K562 (cell line): ENCODE results near the gene GNG7. TPM values are rescaled to one million over a fixed set of nuclear protein-coding genes. Genes with fewer than 3 reads are reported as not detected.

Experiments
- ATAC-seq: fragments of 200-7000 bp; cut with Tn5 transposase; 3 replicates; pipeline ENCODE4 v1.9.1; 2020; ENCODE audit warnings: moderate library complexity
- BruUV-seq: library from RNA; stranded (reverse); fragments of 400-500 nt; replicated peaks from 2 replicates; lab custom pipeline; 2021; lab: Mats Ljungman, UMichigan
- CTCF ChIA-PET: fragments of 300-600 bp; formaldehyde crosslinking; extraction: SDS; loops from one replicate; lab custom pipeline; 2021; ENCODE audit warnings: low intra/inter-chr PET ratio; lab: Yijun Ruan, JAX
- POLR2A ChIA-PET: fragments of 300-600, 350-650 bp; sonication (Branson Sonifier 250); formaldehyde crosslinking; extraction: SDS; loops from one replicate; lab custom pipeline; 2021; ENCODE audit warnings: antibody characterized with exemption, inconsistent platforms; lab: Yijun Ruan, JAX
- DNase-seq, 4 experiments: peaks; one replicate each; pipeline versions ENCODE4 v3.0.0 to v3.0.0-alpha.2; 2011 to 2018; ENCODE audit warnings: low spot score in 3 of 4, mixed read lengths in 3 of 4; ENCODE audit errors: extremely low read depth in 1 of 4
- FAIRE-seq: peaks from 2 replicates; lab custom pipeline; 2011; peaks lifted over from hg19 to GRCh38; lab: Jason Lieb, UNC
- H2AFZ ChIP-seq: 2 replicates; pipeline ENCODE4 v1.6.0; 2011; ENCODE audit warnings: low read depth, low read length, control low read depth, inconsistent platforms
- H3K27ac ChIP-seq: fragments of 200-600 bp; 3 replicates; pipeline ENCODE4 v1.8.0; 2011; ENCODE audit warnings: low read depth, mild to moderate bottlenecking, control low read depth, inconsistent platforms, low read length, moderate library complexity, mixed read lengths; ENCODE audit errors: extremely low read depth
- H3K27me3 ChIP-seq, 2 experiments: fragments of 300-600 bp in 1 of 2; 2 replicates in 1 of 2; 3 replicates in 1 of 2; pipeline versions ENCODE4 v1.6.0 to v1.8.0; 2011; ENCODE audit warnings: inconsistent platforms in 2 of 2, low read length in 2 of 2, mild to moderate bottlenecking in 1 of 2, mixed read lengths in 1 of 2, moderate library complexity in 1 of 2; ENCODE audit not compliant: control insufficient read depth in 2 of 2, insufficient read depth in 2 of 2
- H3K36me3 ChIP-seq: fragments of 300-600 bp; 3 replicates; pipeline ENCODE4 v1.8.0; 2011; ENCODE audit warnings: mild to moderate bottlenecking, low read length, inconsistent platforms; ENCODE audit not compliant: control insufficient read depth, insufficient read depth
- H3K4me1 ChIP-seq, 2 experiments: fragments of 200-600 bp in 1 of 2; replicated peaks in 1 of 2; 2 replicates in 1 of 2; 3 replicates in 1 of 2; pipeline versions ENCODE4 v1.5.1 to v1.8.0; 2011; ENCODE audit warnings: inconsistent platforms in 2 of 2, low read length in 2 of 2, mild to moderate bottlenecking in 1 of 2, mixed read lengths in 1 of 2, moderate library complexity in 1 of 2; ENCODE audit not compliant: control insufficient read depth in 2 of 2, insufficient read depth in 2 of 2
- H3K4me2 ChIP-seq: 2 replicates; pipeline ENCODE4 v1.6.1; 2011; ENCODE audit warnings: low read length, control low read depth, inconsistent platforms, mixed read lengths; ENCODE audit not compliant: insufficient read depth
- H3K4me3 ChIP-seq: fragments of 200-600 bp; sonication (generic), shearing (Covaris generic); 2 replicates; pipeline ENCODE4 v1.5.1; 2016; ENCODE audit warnings: control low read depth, inconsistent platforms
- H3K79me2 ChIP-seq: fragments of 200-600 bp; 3 replicates; pipeline ENCODE4 v1.8.0; 2011; ENCODE audit warnings: low read length, inconsistent platforms; ENCODE audit not compliant: control insufficient read depth, insufficient read depth
- H3K9ac ChIP-seq, 2 experiments: 2 replicates each; pipeline versions ENCODE4 v1.6.0 to v1.6.1; 2011; ENCODE audit warnings: low read depth in 2 of 2, low read length in 2 of 2, control low read depth in 1 of 2, inconsistent platforms in 1 of 2, mild to moderate bottlenecking in 1 of 2, mixed read lengths in 1 of 2; ENCODE audit not compliant: insufficient read depth in 1 of 2
- H3K9me1 ChIP-seq: one replicate; pipeline ENCODE4 v1.6.0; 2011; ENCODE audit warnings: inconsistent platforms, mild to moderate bottlenecking, low read length, moderate library complexity; ENCODE audit not compliant: control insufficient read depth, insufficient read depth
- H3K9me3 ChIP-seq: replicated peaks from 2 replicates; pipeline ENCODE4 v1.5.1; 2011; ENCODE audit warnings: low read depth, low read length, inconsistent platforms; ENCODE audit not compliant: control insufficient read depth, insufficient read depth
- H4K20me1 ChIP-seq: replicated peaks from 2 replicates; pipeline ENCODE4 v1.6.1; 2011; ENCODE audit warnings: low read length, inconsistent platforms, mixed read lengths; ENCODE audit not compliant: control insufficient read depth, insufficient read depth
- ARNT ChIP-seq, 2 experiments: fragments of 450-650 bp; IDR thresholded peaks; 2 replicates each; pipeline ENCODE4 v1.6.1; 2016; ENCODE audit warnings: mild to moderate bottlenecking in 1 of 2
- FOXJ3 ChIP-seq: sonication (generic); formaldehyde crosslinking; IDR thresholded peaks from 2 replicates; pipeline ENCODE4 v1.4.0; 2020; ENCODE audit warnings: mild to moderate bottlenecking, missing genetic modification reagents
- LEF1 ChIP-seq: fragments of 450-650 bp; IDR thresholded peaks from 2 replicates; pipeline ENCODE4 v1.6.1; 2016; ENCODE audit warnings: mild to moderate bottlenecking
- MEIS2 ChIP-seq: fragments of 450-650 bp; IDR thresholded peaks from 2 replicates; pipeline ENCODE4 v1.6.1; 2014; ENCODE audit warnings: mild to moderate bottlenecking; ENCODE audit not compliant: partially characterized antibody
- NFRKB ChIP-seq: fragments of 450-650 bp; IDR thresholded peaks from 2 replicates; pipeline ENCODE4 v1.6.1; 2016; ENCODE audit warnings: low read depth
- NR2C2 ChIP-seq, 2 experiments: fragments of 200-800 bp in 1 of 2; sonication (Bioruptor generic) in 1 of 2; sonication (generic) in 1 of 2; formaldehyde crosslinking in 1 of 2; IDR thresholded peaks; 2 replicates each; pipeline versions ENCODE4 v1.6.1 to v1.8.0; 2016 to 2022; ENCODE audit warnings: mild to moderate bottlenecking in 1 of 2, missing compliant biosample characterization in 1 of 2, missing genetic modification characterization in 1 of 2, missing genetic modification reagents in 1 of 2
- PBX2 ChIP-seq, 2 experiments: IDR thresholded peaks in 1 of 2; conservative IDR thresholded peaks in 1 of 2; 2 replicates each; pipeline ENCODE4 v1.6.1; 2016; ENCODE audit warnings: low read depth in 2 of 2, mild to moderate bottlenecking in 1 of 2, missing compliant biosample characterization in 1 of 2, missing genetic modification characterization in 1 of 2, moderate library complexity in 1 of 2
- PKNOX1 ChIP-seq: fragments of 450-650 bp; IDR thresholded peaks from 2 replicates; pipeline ENCODE4 v1.6.1; 2016
- RBM25 ChIP-seq: fragments of 200-400 bp; formaldehyde crosslinking; IDR thresholded peaks from 2 replicates; pipeline ENCODE4 v1.6.1; 2018; ENCODE audit warnings: low read length, low read depth, moderate library complexity; ENCODE audit not compliant: severe bottlenecking
- WGBS: fragments of 100-300 bp; shearing (Covaris generic); methylation state at CpG from one replicate; pipeline ENCODE4 v1.1.6; 2016; ENCODE audit warnings: low coverage, mixed read lengths; ENCODE audit not compliant: insufficient coverage; ENCODE audit errors: missing lambda C conversion rate; 5-methylcytosine and 5-hydroxymethylcytosine counted together
- in situ Hi-C: fragments of 300-500 bp; cut with MboI; formaldehyde crosslinking; loops from 4 replicates; pipeline ENCODE4 v1.15.0; 2018; ENCODE audit warnings: inconsistent platforms, mixed read lengths
- intact Hi-C: fragments of 100-400 bp; cut with micrococcal nuclease; formaldehyde crosslinking; loops from 2 replicates; pipeline ENCODE4 v1.14.2; 2022
- polyA plus RNA-seq, 8 experiments: library from polyadenylated mRNA; depleted of rRNA in 4 of 8; stranded (reverse) in 5 of 8; unstranded in 3 of 8; fragments of >200 nt; fragmentation: Nextera tagmentation in 2 of 8; fragmentation: Illumina TruSeq in 1 of 8; extraction: Ambion mirVana in 2 of 8; extraction: Trizol in 1 of 8; gene quantifications; 2 replicates each; pipeline versions ENCODE4 v1.2.1 to v1.2.3, GENCODE V29; 2011 to 2014; ENCODE audit warnings: inconsistent platforms in 1 of 8, missing spikeins in 1 of 8
- total RNA-seq, 7 experiments: library from RNA; depleted of rRNA in 6 of 7; stranded (reverse); fragments of >200 nt in 6 of 7; fragmentation: Illumina TruSeq in 2 of 7; extraction: Trizol in 2 of 7; gene quantifications; 2 replicates each; pipeline versions ENCODE4 v1.2.1 to v1.2.3, GENCODE V29; 2011 to 2021; ENCODE audit warnings: low replicate concordance in 1 of 7

Gene GNG7
- total and polyA plus RNA-seq, 9 of the 15 experiments (the other 6 are each of a cell fraction or from before 2014, with no cell fraction given): 0.01 to 0.20 (median 0.06) TPM; not detected in 1

GRCh38 chr19:2533072-2533425 is 169.4 kb downstream of the GNG7 start:
- CTCF ChIA-PET: interaction anchor here (0.6 kb wide), 1 partner anchor 103 kb away, joined by 4 read pairs; no protein-coding TSS in a partner anchor
- Histone ChIP-seq H4K20me1 (no peaks in the 10 kb centered on the region), H3K4me2 (no peak overlapping the region), H2AFZ (no peak overlapping the region), H3K4me3 (no peak overlapping the region), H3K27ac (no peak overlapping the region), H3K9me1 (no peaks in the 10 kb centered on the region), H3K9me3 (no peaks in the 10 kb centered on the region), H3K36me3 (no peaks in the 10 kb centered on the region), H3K9ac (no peak overlapping the region), H3K27me3 (no peaks in the 10 kb centered on the region; a peak in 1 of 5 replicates), H3K4me1 (peaks cover 7 to 9% of the 10 kb centered on the region in 2 experiments), H3K79me2 (no peaks in the 10 kb centered on the region)
- POLR2A ChIA-PET: interaction anchor here (1.2 to 2.1 kb wide), 3 partner anchors 12 to 57 kb away, joined by 3 to 12 read pairs (median 5); partner anchors contain the start of gene GADD45B
- FAIRE-seq (no peak), ATAC-seq (no peak), DNase-seq (no peak)
- WGBS: 4% methylated on average over 2 of the region's 2 CpGs
- no TSS peak for BruUV-seq
- intact Hi-C loops: no loop called here
- TF ChIP-seq FOXJ3 (CRISPR knock-in tag): no peak
- in situ Hi-C loops: no loop called here

- H3K79me2 ChIP-seq: no peaks in the 10 kb centered on the region
- TF ChIP-seq MEIS2: peak; percentile 83
- TF ChIP-seq PBX2 (CRISPR knock-in tag; IDR thresholded peaks at IDR 0.05; ENCODE audit: low read depth): no peak
- peak; percentile 85; the same call in 1 of the 2 replicates for TF ChIP-seq PBX2 (tag; conservative IDR thresholded peaks at IDR 0.05; ENCODE audit: low read depth)
- no peak for TF ChIP-seq LEF1
- TF ChIP-seq PKNOX1: peak; percentile 74
- no peak for TF ChIP-seq RBM25
- TF ChIP-seq NFRKB: no peak
- no peak for TF ChIP-seq ARNT (IDR thresholded peaks at IDR 0.05)
- no peak for TF ChIP-seq NR2C2 (CRISPR knock-in tag; IDR thresholded peaks at IDR 0.05)
- TF ChIP-seq NR2C2 (tag; IDR thresholded peaks at IDR 0.05): peak; percentile 33; the same call in 1 of the 2 replicates
These were observed 170.0 kb downstream of the GNG7 start for GRCh38 chr19:2532252-2533071.

More at GRCh38 chr19:2532252-2533071, 170.0 kb downstream of the GNG7 start:
- Histone ChIP-seq H3K9me1 (no peaks in the 10 kb centered on the region), H3K9me3 (no peaks in the 10 kb centered on the region), H3K4me1 (peaks cover 7 to 9% of the 10 kb centered on the region in 2 experiments), H4K20me1 (no peaks in the 10 kb centered on the region), H3K36me3 (no peaks in the 10 kb centered on the region), H3K4me2 (no peak overlapping the region), H3K27ac (no peak overlapping the region), H2AFZ (no peak overlapping the region), H3K4me3 (no peak overlapping the region), H3K27me3 (no peaks in the 10 kb centered on the region; a peak in 1 of 5 replicates), H3K9ac (no peak overlapping the region)
- CTCF ChIA-PET: interaction anchor here (0.6 kb wide), 1 partner anchor 104 kb away, joined by 4 read pairs; no protein-coding TSS in a partner anchor
- no peak for FAIRE-seq
- in situ Hi-C loops (no loop called here), intact Hi-C loops (no loop called here)
- POLR2A ChIA-PET: interaction anchor here (1.2 to 2.1 kb wide), 2 partner anchors 11 to 14 kb away, joined by 3 to 5 read pairs; no protein-coding TSS in a partner anchor
- DNase-seq: no peak
- no peak for ATAC-seq
- no TSS peak for BruUV-seq
- WGBS: 38% methylated on average over 7 of the region's 7 CpGs
